GM19238 (cell line): ENCODE measurements around the gene TMEM176B.
"Not testable (repeated sequence)": the region's sequence is repeated elsewhere in the genome, so short reads cannot be mapped to it uniquely, and the experiment has no call there.

ENCODE experiments used
- DNase-seq: peaks from one replicate; pipeline ENCODE4 v3.0.0; 2011; ENCODE audit warnings: low spot score; ENCODE audit not compliant: insufficient read length

Gene TMEM176B

DNA sequence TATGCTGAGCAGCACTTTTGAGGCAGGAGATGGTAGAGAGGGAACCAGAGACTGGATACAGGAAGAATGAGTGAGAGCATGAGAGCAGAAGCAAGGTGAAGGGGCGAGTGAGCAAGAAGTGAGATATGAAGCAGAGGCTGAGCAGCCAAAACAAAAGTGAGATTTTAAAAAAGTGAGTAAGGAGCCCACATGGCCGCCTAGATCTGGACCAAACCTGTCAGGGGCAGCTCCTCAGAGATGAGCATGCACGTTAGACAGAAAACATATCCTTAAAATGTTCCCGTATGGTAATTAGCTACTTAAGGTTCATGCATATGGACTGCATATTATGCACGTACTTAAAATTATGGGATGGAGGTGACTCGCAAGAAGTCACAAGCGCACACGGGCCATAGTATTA, 22.9 kb upstream of the TMEM176B start:
- DNase-seq, result no peak

GRCh38 chr7:150820578-150821198, 20.5 kb upstream of the TMEM176B start:
- DNase-seq, result no peak

DNA sequence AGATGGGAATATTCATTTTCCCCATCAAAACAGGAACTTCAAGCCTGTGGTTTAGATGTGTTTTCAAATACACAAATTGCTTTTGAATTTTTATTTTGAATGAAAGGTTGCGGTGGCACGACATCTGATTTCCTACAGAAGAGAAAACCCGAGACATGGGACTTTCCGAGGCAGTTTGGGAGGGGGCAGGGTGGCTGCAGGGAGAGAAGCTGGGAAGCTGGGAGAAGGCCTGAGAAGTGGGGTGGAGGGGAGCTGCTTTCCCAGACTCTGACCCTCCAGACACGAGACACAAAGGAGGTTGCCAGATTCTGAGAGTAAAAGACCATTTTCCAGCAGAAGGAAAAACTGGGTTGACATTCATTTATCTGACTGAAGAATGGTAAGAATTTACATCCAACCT, 20.0 kb upstream of the TMEM176B start:
- no peak for DNase-seq

DNA sequence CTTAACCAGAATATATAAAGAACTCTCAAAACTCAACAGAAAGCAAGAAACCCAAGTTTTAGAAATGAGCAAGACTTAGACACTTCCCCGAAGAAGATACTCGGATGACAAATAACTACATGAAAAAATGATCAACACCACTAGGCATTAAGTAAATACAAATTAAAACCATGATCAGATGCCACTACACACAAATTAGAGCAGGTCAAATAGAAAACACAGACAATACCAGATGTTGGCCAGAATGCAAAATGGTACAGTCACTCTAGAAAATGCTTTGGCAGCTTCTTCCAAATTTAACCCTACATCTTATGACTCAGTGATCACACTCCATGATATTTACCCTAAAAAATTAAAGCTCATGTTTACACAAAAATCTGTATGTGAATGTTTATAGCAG, 18.8 kb upstream of the TMEM176B start:
- DNase-seq, result no peak

GRCh38 chr7:150814328-150815001, 14.3 kb upstream of the TMEM176B start:
- no peak for DNase-seq

DNA sequence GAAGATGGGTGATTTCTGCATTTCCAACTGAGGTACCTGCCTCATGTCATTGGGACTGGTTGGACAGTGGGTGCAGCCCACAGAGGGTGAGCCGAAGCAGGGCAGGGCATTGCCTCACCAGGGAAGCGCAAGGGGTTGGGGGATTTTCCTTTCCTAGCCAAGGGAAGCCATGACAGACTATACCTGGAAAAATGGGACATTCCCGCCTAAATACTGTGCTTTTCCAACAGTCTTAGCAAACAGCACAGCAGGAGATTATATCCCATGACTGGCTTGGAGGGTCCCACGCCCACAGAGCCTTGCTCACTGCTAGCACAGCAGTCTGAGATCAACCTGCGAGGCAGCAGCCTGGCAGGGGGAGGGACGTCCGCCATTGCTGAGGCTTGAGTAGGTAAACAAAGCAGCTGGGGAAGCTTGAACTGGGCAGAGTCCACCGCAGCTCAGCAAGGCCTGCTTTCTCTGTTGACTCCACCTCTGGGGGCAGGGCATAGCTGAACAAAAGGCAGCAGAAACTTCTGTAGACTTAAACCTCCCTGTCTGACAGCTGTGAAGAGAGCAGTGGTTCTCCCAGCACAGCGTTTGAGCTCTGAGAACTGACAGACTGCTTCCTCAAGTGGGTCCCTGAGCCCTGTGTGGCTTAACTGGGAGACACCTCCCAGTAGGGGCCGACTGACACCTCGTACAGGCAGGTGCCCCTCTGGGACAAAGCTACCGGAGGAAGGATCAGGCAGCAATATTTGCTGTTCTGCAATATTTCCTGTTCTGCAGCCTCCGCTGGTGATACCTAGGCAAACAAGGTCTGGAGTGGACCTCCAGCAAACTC, 7.7 kb upstream of the TMEM176B start:
- DNase-seq, result not testable (repeated sequence)

- DNase-seq, result no peak
These were observed 6.7 kb upstream of the TMEM176B start for GRCh38 chr7:150806863-150807262.

GRCh38 chr7:150806454-150806853, 6.3 kb upstream of the TMEM176B start:
- no peak for DNase-seq

GRCh38 chr7:150805864-150806263, 5.7 kb upstream of the TMEM176B start:
- no peak for DNase-seq

GRCh38 chr7:150804802-150805201, 4.6 kb upstream of the TMEM176B start:
- DNase-seq, result no peak

GRCh38 chr7:150803161-150803860, 3.1 kb upstream of the TMEM176B start:
- DNase-seq, result no peak

- DNase-seq, result no peak
These were observed 2.0 kb upstream of the TMEM176B start for GRCh38 chr7:150801946-150802771.

DNA sequence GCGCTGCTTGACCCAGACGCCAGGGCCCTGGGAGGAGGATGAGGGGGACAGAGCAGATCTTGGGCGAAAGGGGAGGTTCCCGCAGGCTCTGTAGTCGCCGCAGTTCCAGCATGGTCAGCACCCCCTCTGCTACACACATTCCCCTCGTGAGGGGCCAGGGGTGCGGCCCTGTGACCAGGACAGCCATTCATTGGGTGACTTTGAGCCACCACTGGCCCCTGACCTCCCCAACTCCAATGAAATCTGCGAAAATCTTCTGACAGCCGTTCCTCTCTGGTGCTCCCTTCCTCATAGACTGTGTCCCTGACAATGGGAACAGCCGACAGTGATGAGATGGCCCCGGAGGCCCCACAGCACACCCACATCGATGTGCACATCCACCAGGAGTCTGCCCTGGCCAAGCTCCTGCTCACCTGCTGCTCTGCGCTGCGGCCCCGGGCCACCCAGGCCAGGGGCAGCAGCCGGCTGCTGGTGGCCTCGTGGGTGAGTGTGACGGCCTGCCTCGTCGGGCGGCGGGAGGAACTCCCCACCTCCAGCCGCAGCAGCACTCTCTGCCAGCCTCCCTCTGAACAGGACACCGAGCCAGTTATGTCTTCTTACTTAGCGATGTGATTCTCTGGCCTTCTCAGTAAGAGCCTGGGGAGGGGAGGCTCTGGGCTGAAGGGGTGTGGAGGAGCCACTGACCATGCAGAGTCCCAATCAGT, 1.2 kb upstream of the TMEM176B start:
- no peak for DNase-seq

DNA sequence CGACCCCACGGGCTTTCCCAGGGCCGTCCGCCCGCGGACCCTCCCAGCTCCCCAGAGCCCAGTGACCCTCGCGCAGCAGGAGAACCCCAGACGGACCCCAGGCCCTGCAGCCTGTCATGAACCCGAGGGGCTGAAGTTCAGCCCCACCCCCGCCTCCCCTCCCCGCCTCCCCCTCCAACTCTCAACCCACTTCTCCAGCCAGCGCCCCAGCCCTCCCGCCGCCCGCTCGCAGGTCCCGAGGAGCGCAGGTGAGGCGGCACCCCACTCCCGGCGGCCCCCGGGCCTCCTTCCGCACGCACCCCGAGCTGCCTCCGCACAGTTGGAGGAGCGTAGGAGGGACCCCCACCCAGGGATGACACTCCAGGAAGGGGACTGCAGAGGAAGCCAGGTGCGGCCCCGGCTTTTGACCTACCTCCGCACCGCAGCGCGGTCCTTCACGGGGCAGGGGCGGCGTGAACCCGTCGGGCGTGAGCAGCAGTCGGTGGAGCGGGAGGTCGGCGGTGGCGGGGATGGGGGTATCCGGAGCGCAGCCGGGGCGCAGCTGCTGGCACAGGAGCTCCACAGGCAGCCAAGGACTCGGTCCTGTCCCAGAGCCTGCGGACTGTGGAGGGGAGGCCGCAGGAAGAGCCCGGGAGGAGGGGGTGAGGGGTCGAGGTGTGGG, 547 bp upstream of the TMEM176B start, which contains the start of gene TMEM176A:
TMEM176A (plus strand) TSS at position 189 of the 661 bp plus-strand sequence. CDS start 782 bp downstream, outside the sequence.
- no peak for DNase-seq

GRCh38 chr7:150799156-150799555, 1.0 kb downstream of the TMEM176B start:
- DNase-seq, result no peak

GRCh38 chr7:150797661-150798060, 2.5 kb downstream of the TMEM176B start:
- DNase-seq, result no peak

- no peak for DNase-seq
These were observed 6.5 kb downstream of the TMEM176B start for GRCh38 chr7:150793569-150794238.

DNA sequence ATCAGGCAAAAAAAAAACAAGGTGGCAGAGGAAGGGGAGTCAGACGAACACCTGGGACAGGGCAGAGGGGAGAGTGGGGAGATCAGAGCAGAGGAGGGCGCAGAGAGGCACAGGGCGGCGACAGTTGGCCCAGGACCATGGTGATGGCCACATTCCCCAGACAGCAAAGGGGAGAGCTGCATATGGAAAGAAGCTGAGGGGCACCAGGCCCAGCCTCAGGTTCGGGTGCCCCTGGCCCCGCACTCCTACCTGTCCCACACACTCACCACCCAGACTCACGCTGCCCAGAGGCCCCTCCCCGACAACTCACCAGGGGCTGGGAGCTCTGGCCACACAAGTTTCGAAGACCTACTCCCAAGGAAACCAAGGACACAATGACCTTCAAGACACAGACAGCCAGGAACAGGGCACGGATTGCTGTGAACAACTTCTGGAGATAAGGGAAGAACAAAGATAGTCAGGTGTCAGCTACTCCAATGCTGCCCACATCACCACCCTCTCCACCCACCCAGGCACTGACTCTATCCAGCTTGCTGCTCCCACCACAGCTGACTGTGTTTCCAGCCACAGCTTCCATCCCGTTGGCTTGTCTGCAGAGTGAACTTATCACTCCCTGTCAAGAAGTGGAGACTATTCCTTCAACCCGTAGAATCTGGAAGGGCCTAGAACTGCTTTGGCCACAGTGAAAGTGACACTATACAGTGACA, 8.3 kb downstream of the TMEM176B start:
- no peak for DNase-seq
